Activated T-cell treated with anti-CD3 and anti-CD28 coated beads, Interleukin-2, amount 50 U/mL, for 24 hours (primary cell): ENCODE results near the gene AFF1.

ENCODE experiments used
- DNase-seq: peaks from one replicate; pipeline ENCODE4 v3.0.0-alpha.2; 2020
- H3K27ac Mint-ChIP-seq: 2 replicates; pipeline ENCODE4 v1.8.0; 2020; ENCODE audit warnings: mild to moderate bottlenecking, mixed read lengths
- H3K27me3 Mint-ChIP-seq: 2 replicates; pipeline ENCODE4 v1.8.0; 2020; ENCODE audit warnings: mixed read lengths
- H3K36me3 Mint-ChIP-seq: 2 replicates; pipeline ENCODE4 v1.8.0; 2020; ENCODE audit warnings: low read depth, mixed read lengths
- H3K4me1 Mint-ChIP-seq: 2 replicates; pipeline ENCODE4 v1.8.0; 2020; ENCODE audit warnings: low read depth, mixed read lengths
- H3K4me3 Mint-ChIP-seq: 2 replicates; pipeline ENCODE4 v1.8.0; 2020; ENCODE audit warnings: mild to moderate bottlenecking, moderate library complexity, mixed read lengths
- H3K9me3 Mint-ChIP-seq: 2 replicates; pipeline ENCODE4 v1.8.0; 2020; ENCODE audit warnings: mixed read lengths

AFF1 gene

GRCh38 chr4:86959588-86960500, 25.0 kb downstream of the AFF1 start:
- no peak overlapping the region for H3K4me3 Mint-ChIP-seq
- H3K27ac Mint-ChIP-seq: no peak overlapping the region

DNA sequence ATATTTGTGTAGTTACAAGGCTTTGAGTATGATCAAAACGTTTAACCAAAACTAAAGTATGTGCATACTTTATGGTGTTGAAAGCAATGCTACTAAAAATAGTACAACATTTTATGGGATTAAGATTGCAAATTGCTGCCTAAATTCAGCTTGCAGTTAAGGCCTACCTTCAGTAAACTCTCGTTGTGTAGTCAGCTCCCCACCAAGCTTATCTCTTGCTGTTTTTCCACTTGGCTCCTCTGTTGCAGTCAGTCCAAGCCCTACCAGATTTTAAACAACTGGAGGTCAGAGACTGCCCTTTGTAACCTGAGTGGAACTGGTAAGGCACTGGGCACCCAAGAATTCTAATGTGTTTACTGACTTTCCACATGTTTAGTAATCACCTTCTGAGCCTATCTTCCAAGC, 25.7 kb downstream of the AFF1 start:
- Mint-ChIP-seq H3K27ac (no peak overlapping the region), H3K27me3 (no peaks in the 10 kb centered on the region)

More at GRCh38 chr4:86959588-86960500, 25.0 kb downstream of the AFF1 start:
- Mint-ChIP-seq H3K4me1 (peaks cover 65% of the 10 kb centered on the region), H3K9me3 (no peaks in the 10 kb centered on the region), H3K36me3 (peaks cover 34% of the 10 kb centered on the region), H3K27me3 (no peaks in the 10 kb centered on the region)
- no peak for DNase-seq

DNA sequence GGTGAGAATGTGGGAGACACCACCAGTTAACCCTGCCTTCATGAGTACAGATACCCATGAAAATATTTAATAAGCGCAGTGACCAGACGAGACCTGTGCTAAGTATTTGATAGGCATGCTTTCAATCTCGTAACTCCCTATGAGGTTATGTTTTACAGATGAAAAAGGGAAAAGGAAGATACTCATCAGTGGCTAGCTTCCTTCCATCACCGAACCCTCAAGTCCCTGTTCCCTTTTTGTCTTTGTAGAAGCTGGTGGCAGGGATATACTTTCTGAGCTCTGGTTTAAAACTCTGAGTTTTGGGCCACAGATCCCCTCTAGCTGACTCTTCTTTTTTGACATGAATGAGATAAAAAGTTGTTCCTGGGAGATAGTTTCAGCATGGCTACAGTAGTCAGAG, 26.3 kb downstream of the AFF1 start:
- Mint-ChIP-seq H3K36me3 (peaks cover 26% of the 10 kb centered on the region), H3K4me3 (no peak overlapping the region), H3K9me3 (no peaks in the 10 kb centered on the region), H3K27me3 (no peaks in the 10 kb centered on the region), H3K4me1 (peaks cover 53% of the 10 kb centered on the region), H3K27ac (no peak overlapping the region)
- DNase-seq: no peak

More for the DNA sequence above, 25.7 kb downstream of the AFF1 start:
- Mint-ChIP-seq H3K9me3 (no peaks in the 10 kb centered on the region), H3K4me1 (peaks cover 58% of the 10 kb centered on the region), H3K36me3 (peaks cover 28% of the 10 kb centered on the region), H3K4me3 (no peak overlapping the region)
- no peak for DNase-seq

- Mint-ChIP-seq H3K9me3 (no peaks in the 10 kb centered on the region), H3K36me3 (peaks cover 24% of the 10 kb centered on the region), H3K4me3 (peak overlapping the region; percentile 28), H3K27ac (peak overlapping the region; percentile 44), H3K4me1 (peaks cover 46% of the 10 kb centered on the region), H3K27me3 (no peaks in the 10 kb centered on the region)
- no peak for DNase-seq
Measured at GRCh38 chr4:86961605-86962295, 26.9 kb downstream of the AFF1 start.

- Mint-ChIP-seq H3K27me3 (no peaks in the 10 kb centered on the region), H3K9me3 (no peaks in the 10 kb centered on the region), H3K4me1 (peaks cover 34% of the 10 kb centered on the region), H3K4me3 (no peak overlapping the region), H3K27ac (peak overlapping the region; percentile 57), H3K36me3 (peaks cover 17% of the 10 kb centered on the region)
- no peak for DNase-seq
Measured at GRCh38 chr4:86963697-86964096, 28.9 kb downstream of the AFF1 start.

DNA sequence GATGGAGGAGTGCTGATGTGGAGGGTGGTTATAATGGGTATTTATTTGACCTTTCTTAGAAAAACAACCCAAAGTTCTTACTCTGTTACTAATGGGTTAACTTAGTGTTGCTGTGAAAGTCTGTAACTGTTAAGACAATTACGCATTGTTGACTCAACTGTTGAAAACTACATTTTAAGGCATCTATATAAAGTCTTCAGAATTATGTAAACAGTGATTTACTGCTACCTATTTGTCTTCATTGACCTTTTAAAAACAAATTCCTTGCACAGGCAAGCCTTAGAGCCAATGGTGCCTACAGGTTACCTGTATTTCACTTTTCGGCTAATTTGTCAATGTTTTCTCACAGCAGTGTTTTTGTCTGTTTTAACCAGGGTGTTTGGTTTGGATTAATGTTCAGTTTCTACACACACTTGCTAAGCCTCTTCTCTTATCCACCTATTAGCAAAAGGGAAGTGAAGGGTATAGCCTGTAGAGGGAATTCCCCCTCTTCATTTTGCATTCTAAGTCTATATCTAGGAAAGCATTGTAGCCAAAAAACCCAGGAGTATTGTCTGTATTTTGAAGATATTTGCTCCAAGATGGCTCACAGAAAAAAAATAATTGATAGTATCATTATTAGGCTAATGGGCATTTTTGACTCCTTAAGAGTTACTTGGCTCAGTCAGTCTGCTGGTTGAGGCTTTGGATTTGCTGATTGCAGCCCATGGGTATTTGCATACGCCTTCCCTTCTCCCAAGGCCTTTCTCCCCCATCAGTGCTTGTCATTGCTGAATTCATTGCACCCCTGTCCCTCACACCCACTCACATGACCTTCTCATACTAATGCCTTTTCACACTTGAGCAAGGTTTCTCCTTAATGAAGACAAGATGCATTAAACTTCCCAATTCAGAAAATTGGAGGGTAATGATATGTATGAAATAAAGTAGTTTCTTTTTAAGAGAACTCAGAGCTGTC, 30.5 kb downstream of the AFF1 start:
- Mint-ChIP-seq H3K36me3 (peaks cover 6% of the 10 kb centered on the region), H3K4me3 (no peak overlapping the region), H3K27me3 (no peaks in the 10 kb centered on the region), H3K27ac (no peak overlapping the region), H3K9me3 (no peaks in the 10 kb centered on the region), H3K4me1 (peaks cover 23% of the 10 kb centered on the region)
- DNase-seq: no peak

- no peaks in the 10 kb centered on the region for H3K27me3 Mint-ChIP-seq
- H3K4me1 Mint-ChIP-seq: peaks cover 25% of the 10 kb centered on the region
- peaks cover 3% of the 10 kb centered on the region for H3K36me3 Mint-ChIP-seq
- no peak for DNase-seq
- H3K27ac Mint-ChIP-seq: no peak overlapping the region
- H3K9me3 Mint-ChIP-seq: no peaks in the 10 kb centered on the region
- H3K4me3 Mint-ChIP-seq: no peak overlapping the region
Measured at GRCh38 chr4:86967073-86967472, 32.3 kb downstream of the AFF1 start.

DNA sequence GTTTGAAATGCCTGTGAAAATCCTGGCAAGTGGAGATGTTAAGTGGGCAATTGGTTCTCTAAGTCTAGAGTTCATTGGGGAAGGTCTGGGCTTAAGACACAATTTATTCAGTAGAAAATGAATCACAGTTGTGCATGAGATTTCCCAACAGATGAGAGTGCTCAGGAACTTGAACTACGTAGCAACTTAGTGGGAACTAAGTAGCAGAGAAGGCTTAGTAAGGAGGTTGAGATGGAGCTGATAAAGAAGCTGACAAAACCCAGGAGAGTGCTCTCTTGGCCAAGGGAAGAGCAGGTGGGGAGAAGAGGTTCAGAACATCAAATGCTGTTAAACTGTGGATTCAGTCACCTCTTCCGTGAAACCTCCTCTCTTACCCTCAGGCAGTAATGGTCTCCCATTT, 33.0 kb downstream of the AFF1 start:
- H3K9me3 Mint-ChIP-seq: no peaks in the 10 kb centered on the region

DNA sequence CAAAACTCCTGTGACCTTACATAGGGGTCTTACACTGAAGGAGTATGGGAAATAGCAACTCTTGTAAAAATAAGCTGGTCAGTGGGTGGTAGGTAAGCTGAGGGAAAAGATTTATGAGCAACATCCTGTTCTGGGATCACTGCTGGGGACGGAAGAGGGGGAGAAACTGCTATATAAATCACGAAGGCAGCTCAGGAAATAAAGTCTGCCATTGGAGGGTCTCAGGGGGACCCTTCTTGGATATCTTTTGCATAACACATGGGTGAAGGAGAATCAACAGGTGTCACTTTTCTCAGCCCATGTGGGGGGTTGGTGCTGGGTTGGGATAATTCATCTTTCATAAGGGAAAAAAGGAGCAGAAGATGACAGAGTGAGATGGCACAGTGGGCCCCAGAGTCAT, 33.7 kb downstream of the AFF1 start:
- DNase-seq: no peak
- no peaks in the 10 kb centered on the region for H3K27me3 Mint-ChIP-seq
- H3K4me1 Mint-ChIP-seq: peaks cover 28% of the 10 kb centered on the region
- H3K4me3 Mint-ChIP-seq: no peak overlapping the region
- H3K27ac Mint-ChIP-seq: no peak overlapping the region
- peaks cover 1% of the 10 kb centered on the region for H3K36me3 Mint-ChIP-seq
- H3K9me3 Mint-ChIP-seq: no peaks in the 10 kb centered on the region

More for the DNA sequence above, 33.0 kb downstream of the AFF1 start:
- Mint-ChIP-seq H3K27me3 (no peaks in the 10 kb centered on the region), H3K27ac (no peak overlapping the region), H3K36me3 (peaks cover 2% of the 10 kb centered on the region), H3K4me3 (no peak overlapping the region), H3K4me1 (peaks cover 26% of the 10 kb centered on the region)
- no peak for DNase-seq

GRCh38 chr4:86970447-86971354, 35.9 kb downstream of the AFF1 start:
- peaks cover 44% of the 10 kb centered on the region for H3K4me1 Mint-ChIP-seq
- H3K9me3 Mint-ChIP-seq: no peaks in the 10 kb centered on the region
- H3K4me3 Mint-ChIP-seq: no peak overlapping the region
- H3K27ac Mint-ChIP-seq: peak overlapping the region; percentile 20
- no peaks in the 10 kb centered on the region for H3K36me3 Mint-ChIP-seq
- DNase-seq: no peak
- no peaks in the 10 kb centered on the region for H3K27me3 Mint-ChIP-seq

GRCh38 chr4:86971355-86971683, 36.5 kb downstream of the AFF1 start:
- Mint-ChIP-seq H3K4me3 (no peak overlapping the region), H3K27ac (no peak overlapping the region), H3K36me3 (no peaks in the 10 kb centered on the region), H3K27me3 (no peaks in the 10 kb centered on the region), H3K9me3 (no peaks in the 10 kb centered on the region), H3K4me1 (peaks cover 50% of the 10 kb centered on the region)
- DNase-seq: no peak

- DNase-seq: no peak
- H3K4me3 Mint-ChIP-seq: no peak overlapping the region
- H3K27me3 Mint-ChIP-seq: no peaks in the 10 kb centered on the region
- no peak overlapping the region for H3K27ac Mint-ChIP-seq
- H3K4me1 Mint-ChIP-seq: peaks cover 67% of the 10 kb centered on the region
- H3K9me3 Mint-ChIP-seq: no peaks in the 10 kb centered on the region
- H3K36me3 Mint-ChIP-seq: no peaks in the 10 kb centered on the region
Measured at GRCh38 chr4:86972997-86973396, 38.2 kb downstream of the AFF1 start.

DNA sequence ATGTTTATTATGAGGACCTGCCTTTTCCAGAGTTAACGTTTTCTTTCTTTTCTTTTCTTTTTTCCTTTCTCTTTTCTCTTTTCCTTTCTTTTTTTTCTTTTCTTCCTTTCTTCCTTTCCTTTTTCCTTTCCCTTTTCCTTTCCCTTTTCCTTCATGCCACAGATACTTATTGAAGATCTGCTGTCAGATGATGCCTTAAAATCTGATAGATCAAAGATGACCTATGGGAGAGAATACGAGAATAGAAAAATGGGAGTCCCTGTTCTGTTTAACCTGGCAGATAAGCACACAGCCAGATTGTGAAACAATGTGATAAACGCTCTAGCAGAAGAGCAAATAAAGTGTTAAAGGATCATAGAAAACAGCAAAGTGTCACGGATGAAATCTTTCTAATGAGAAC, 38.9 kb downstream of the AFF1 start:
- H3K27me3 Mint-ChIP-seq: no peaks in the 10 kb centered on the region
- H3K4me1 Mint-ChIP-seq: peaks cover 70% of the 10 kb centered on the region
- no peak overlapping the region for H3K27ac Mint-ChIP-seq
- no peak for DNase-seq
- H3K4me3 Mint-ChIP-seq: no peak overlapping the region
- no peaks in the 10 kb centered on the region for H3K36me3 Mint-ChIP-seq
- H3K9me3 Mint-ChIP-seq: no peaks in the 10 kb centered on the region
